Measurements from ENCODE around the gene ATXN1.

Gene ATXN1

DNA sequence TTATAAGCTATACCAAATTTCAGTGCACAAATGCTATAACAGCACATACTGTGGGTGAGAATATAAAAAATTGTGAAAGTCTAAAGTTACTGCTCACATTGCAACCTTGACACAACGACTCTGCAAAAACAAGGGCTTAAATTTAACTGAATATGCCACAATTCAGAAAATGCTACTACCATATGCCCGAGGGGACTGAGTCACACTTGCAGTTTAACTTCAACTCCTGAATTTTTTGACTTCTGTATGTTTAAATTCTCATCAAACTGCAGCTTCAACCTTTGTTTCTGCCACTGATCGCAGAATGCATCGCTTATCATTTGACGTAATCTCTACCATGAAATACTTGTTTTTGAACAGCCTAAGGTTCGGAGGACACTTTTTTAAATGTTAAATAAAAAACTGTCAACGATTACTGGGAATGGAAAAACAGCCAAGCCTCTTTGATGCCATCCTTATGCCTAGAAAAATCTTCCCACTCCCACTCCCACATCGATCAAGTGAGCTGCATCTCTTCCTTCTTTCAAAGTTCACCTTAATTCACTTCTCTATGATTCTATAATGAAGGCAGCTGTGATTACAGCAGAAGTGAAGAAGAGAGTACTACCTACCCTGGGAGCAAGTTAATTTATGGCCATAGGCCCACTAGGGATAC, 136.5 kb downstream of the ATXN1 start:
- no peak overlapping the region for H3K4me3 ChIP-seq
- H3K9me3 ChIP-seq: no peaks in the 10 kb centered on the region
- no peak overlapping the region for H3K27ac ChIP-seq
- TF ChIP-seq, protein P1, sequence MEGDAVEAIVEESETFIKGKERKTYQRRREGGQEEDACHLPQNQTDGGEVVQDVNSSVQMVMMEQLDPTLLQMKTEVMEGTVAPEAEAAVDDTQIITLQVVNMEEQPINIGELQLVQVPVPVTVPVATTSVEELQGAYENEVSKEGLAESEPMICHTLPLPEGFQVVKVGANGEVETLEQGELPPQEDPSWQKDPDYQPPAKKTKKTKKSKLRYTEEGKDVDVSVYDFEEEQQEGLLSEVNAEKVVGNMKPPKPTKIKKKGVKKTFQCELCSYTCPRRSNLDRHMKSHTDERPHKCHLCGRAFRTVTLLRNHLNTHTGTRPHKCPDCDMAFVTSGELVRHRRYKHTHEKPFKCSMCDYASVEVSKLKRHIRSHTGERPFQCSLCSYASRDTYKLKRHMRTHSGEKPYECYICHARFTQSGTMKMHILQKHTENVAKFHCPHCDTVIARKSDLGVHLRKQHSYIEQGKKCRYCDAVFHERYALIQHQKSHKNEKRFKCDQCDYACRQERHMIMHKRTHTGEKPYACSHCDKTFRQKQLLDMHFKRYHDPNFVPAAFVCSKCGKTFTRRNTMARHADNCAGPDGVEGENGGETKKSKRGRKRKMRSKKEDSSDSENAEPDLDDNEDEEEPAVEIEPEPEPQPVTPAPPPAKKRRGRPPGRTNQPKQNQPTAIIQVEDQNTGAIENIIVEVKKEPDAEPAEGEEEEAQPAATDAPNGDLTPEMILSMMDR (IDR thresholded peaks at IDR 0.05): no peak
- intact Hi-C loops (cut with DNase I; ENCODE audit: low total_unique reads): no loop called here
- peaks cover 0 to 25% (median 2%) of the 10 kb centered on the region in 4 donors for H3K4me1 ChIP-seq
- no peaks in the 10 kb centered on the region for H3K36me3 ChIP-seq
- H3K27me3 ChIP-seq: no peaks in the 10 kb centered on the region
- no peak for DNase-seq

DNA sequence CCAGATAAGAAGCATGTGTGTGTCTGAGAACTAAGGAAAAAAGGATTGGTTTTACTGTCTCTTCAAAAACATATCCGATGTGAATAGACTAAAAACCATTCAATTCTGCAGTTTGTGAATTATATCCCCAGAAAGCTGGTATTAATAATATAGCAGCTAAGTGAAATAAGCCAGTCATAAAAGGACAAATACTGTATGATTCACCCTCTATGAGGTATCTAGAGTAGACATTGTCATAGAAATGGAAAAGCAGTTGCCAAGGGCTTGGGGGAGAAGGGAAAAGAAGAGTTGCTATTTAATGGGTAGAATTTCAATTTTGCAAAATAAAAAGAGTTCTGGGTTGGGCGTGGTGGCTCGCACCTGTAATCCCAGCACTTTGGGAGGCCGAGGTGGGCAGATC, 137.5 kb downstream of the ATXN1 start:
- TF ChIP-seq, protein P1 (IDR thresholded peaks at IDR 0.05): no peak
- Histone ChIP-seq H3K9me3 (no peaks in the 10 kb centered on the region), H3K27ac (no peak overlapping the region), H3K36me3 (no peaks in the 10 kb centered on the region), H3K4me3 (no peak overlapping the region), H3K27me3 (no peaks in the 10 kb centered on the region), H3K4me1 (peaks cover 0 to 29% (median 2%) of the 10 kb centered on the region in 4 donors)
- DNase-seq: no peak
- intact Hi-C loops (cut with DNase I; ENCODE audit: low total_unique reads): no loop called here

DNA sequence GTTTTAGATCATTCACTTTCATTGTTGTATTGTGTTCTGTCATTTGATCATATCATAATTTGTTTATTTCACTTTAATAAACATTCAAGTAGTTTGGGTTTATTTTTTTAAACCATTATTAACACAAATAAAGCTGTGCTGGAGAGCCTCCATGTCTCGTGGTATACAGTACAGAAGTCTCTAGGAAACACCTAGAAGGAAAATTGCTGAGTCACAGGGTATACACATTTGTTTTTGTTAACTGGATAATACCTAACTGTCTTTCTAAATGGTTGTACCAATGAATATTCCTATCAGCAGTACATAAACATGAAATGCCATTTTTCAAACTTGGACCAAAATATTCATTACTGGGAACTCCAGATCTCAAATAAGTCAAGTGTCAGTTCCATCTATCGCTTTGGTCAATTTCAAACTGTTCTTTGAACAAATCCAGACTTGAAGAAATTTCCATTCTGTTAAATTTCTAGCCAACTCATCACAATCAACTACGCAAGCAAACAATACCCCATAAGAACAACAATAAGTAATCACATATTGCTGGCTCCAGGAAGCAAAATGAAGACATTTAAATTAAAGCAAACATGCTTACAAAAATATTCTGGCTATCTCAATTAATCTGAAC, 138.1 kb downstream of the ATXN1 start:
- intact Hi-C loops (cut with DNase I; ENCODE audit: low total_unique reads): no loop called here
- no peak overlapping the region for H3K27ac ChIP-seq

GRCh38 chr6:16622193-16622592, 139.1 kb downstream of the ATXN1 start:
- DNase-seq: no peak
- H3K36me3 ChIP-seq: no peaks in the 10 kb centered on the region
- H3K4me1 ChIP-seq: peaks cover 0 to 33% (median 2%) of the 10 kb centered on the region in 4 donors
- intact Hi-C loops (cut with DNase I; ENCODE audit: low total_unique reads): no loop called here
- TF ChIP-seq, protein P1 (IDR thresholded peaks at IDR 0.05): no peak
- H3K9me3 ChIP-seq: no peaks in the 10 kb centered on the region
- H3K4me3 ChIP-seq: no peak overlapping the region
- H3K27me3 ChIP-seq: no peaks in the 10 kb centered on the region
- H3K27ac ChIP-seq: no peak overlapping the region

More for the DNA sequence above, 138.1 kb downstream of the ATXN1 start:
- no peaks in the 10 kb centered on the region for H3K36me3 ChIP-seq
- H3K9me3 ChIP-seq: no peaks in the 10 kb centered on the region
- TF ChIP-seq, protein P1 (IDR thresholded peaks at IDR 0.05): no peak
- no peak overlapping the region for H3K4me3 ChIP-seq
- H3K4me1 ChIP-seq: peaks cover 0 to 33% (median 2%) of the 10 kb centered on the region in 4 donors
- no peak for DNase-seq
- H3K27me3 ChIP-seq: no peaks in the 10 kb centered on the region

DNA sequence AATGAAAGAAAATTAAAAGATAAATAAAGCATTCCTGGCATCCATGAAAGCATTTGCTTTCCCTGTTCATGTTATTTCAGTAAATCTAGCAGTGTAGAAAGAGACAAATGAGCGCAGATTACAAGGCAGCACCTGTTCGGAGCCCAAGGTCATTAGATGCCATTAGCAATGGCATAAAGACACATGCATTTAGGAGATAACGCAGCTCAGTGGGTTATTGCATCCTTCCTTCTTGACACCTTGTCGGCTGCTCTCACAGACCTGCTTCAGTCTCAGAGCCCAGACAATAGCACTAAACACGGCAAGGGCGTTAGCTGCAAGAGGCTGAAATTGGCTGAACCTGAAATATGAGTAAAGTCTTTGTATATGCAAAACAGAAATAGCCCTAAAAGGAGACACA, 140.3 kb downstream of the ATXN1 start:
- Histone ChIP-seq H3K27ac (no peak overlapping the region), H3K27me3 (no peaks in the 10 kb centered on the region), H3K9me3 (no peaks in the 10 kb centered on the region), H3K4me3 (no peak overlapping the region), H3K36me3 (no peaks in the 10 kb centered on the region), H3K4me1 (peaks cover 0 to 31% (median 2%) of the 10 kb centered on the region in 4 donors)
- intact Hi-C loops (cut with DNase I; ENCODE audit: low total_unique reads): no loop called here
- no peak for DNase-seq
- TF ChIP-seq, protein P1 (IDR thresholded peaks at IDR 0.05): no peak

Data from tibial artery (tissue), 4 donors.